GM12874 (cell line): ENCODE results near the gene ICE2.

Experiments
- CTCF ChIP-seq: IDR thresholded peaks from 2 replicates; pipeline ENCODE4 v1.5.1; 2011; ENCODE audit warnings: low read depth, mild to moderate bottlenecking, control low read depth, low read length, moderate library complexity; ENCODE audit not compliant: insufficient read depth

The ICE2 gene

GRCh38 chr15:60520825-60521368 lies 42.0 kb upstream of the ICE2 start:
- TF ChIP-seq CTCF = peak; percentile 73

GRCh38 chr15:60520013-60520824 lies 41.3 kb upstream of the ICE2 start:
- TF ChIP-seq CTCF = no peak

GRCh38 chr15:60519218-60519617 lies 40.3 kb upstream of the ICE2 start:
- TF ChIP-seq CTCF = no peak

GRCh38 chr15:60518511-60518910 lies 39.6 kb upstream of the ICE2 start:
- no peak for TF ChIP-seq CTCF

- no peak for TF ChIP-seq CTCF
Observed at GRCh38 chr15:60514261-60514881, 35.4 kb upstream of the ICE2 start.

GRCh38 chr15:60513676-60514075 lies 34.7 kb upstream of the ICE2 start:
- TF ChIP-seq CTCF = no peak

- no peak for TF ChIP-seq CTCF
Observed at GRCh38 chr15:60512937-60513336, 34.0 kb upstream of the ICE2 start.
